Measurements from ENCODE around the gene OR2T29. TPM values are rescaled to one million over a fixed set of nuclear protein-coding genes. Genes with fewer than 3 reads are reported as not detected.
"Not testable (repeated sequence)": the region's sequence is repeated elsewhere in the genome, so short reads cannot be mapped to it uniquely, and the experiment has no call there.

The OR2T29 gene
- total and polyA plus RNA-seq, 2 of the 13 experiments (the other 11 are each of a cell fraction or from before 2014, with no cell fraction given): not detected

- H2AFZ ChIP-seq (ENCODE audit: low read length); BruUV-seq (replicated peaks); H3K27me3 ChIP-seq (ENCODE audit: control insufficient read depth in 1 of 2, insufficient read depth in 2 of 2, low read length in 2 of 2); ATAC-seq; H3K4me3 ChIP-seq (replicated peaks in 1 of 3; ENCODE audit: insufficient read depth in 1 of 3, low read depth in 2 of 3, low read length in 3 of 3); H4K20me1 ChIP-seq (ENCODE audit: insufficient read depth, low read length); H3K36me3 ChIP-seq (replicated peaks in 1 of 2; ENCODE audit: control insufficient read depth in 1 of 2, insufficient read depth in 2 of 2, low read length in 2 of 2); H3K9ac ChIP-seq (ENCODE audit: insufficient read depth, low read depth, low read length); H3K4me2 ChIP-seq (ENCODE audit: low read depth, low read length); H3K79me2 ChIP-seq (ENCODE audit: insufficient read depth, low read length); FAIRE-seq; CTCF ChIA-PET (ENCODE audit: low intra/inter-chr PET ratio, low total read pairs); H3K4me1 ChIP-seq (ENCODE audit: insufficient read depth, low read length); H3K9me3 ChIP-seq (ENCODE audit: low read length); intact Hi-C loops (cut with micrococcal nuclease; ENCODE audit: unreplicated experiment); POLR2A ChIA-PET; in situ Hi-C loops (cut with HindIII; ENCODE audit: extremely low pct_ligation_motif_present, low pct_unique_long_range_greater_than_20kb); DNase-seq (ENCODE audit: low spot score); H3K27ac ChIP-seq (ENCODE audit: extremely low read length, insufficient read depth, low read length): not testable (repeated sequence)
- 3% methylated on average over 2 of the region's 2 CpGs for WGBS (ENCODE audit: low lambda C conversion rate)
Observed at GRCh38 chr1:248569049-248569448, 6.5 kb upstream of the OR2T29 start.

GRCh38 chr1:248565530-248566373 is 3.2 kb upstream of the OR2T29 start:
- BruUV-seq (replicated peaks); H3K4me3 ChIP-seq (replicated peaks in 1 of 3; ENCODE audit: insufficient read depth in 1 of 3, low read depth in 2 of 3, low read length in 3 of 3); POLR2A ChIA-PET; H4K20me1 ChIP-seq (ENCODE audit: insufficient read depth, low read length); H3K27ac ChIP-seq (ENCODE audit: extremely low read length, insufficient read depth, low read length); in situ Hi-C loops (cut with HindIII; ENCODE audit: extremely low pct_ligation_motif_present, low pct_unique_long_range_greater_than_20kb); H3K27me3 ChIP-seq (ENCODE audit: control insufficient read depth in 1 of 2, insufficient read depth in 2 of 2, low read length in 2 of 2); H3K9me3 ChIP-seq (ENCODE audit: low read length); ATAC-seq; H3K36me3 ChIP-seq (replicated peaks in 1 of 2; ENCODE audit: control insufficient read depth in 1 of 2, insufficient read depth in 2 of 2, low read length in 2 of 2); DNase-seq (ENCODE audit: low spot score); intact Hi-C loops (cut with micrococcal nuclease; ENCODE audit: unreplicated experiment); H3K4me1 ChIP-seq (ENCODE audit: insufficient read depth, low read length); CTCF ChIA-PET (ENCODE audit: low intra/inter-chr PET ratio, low total read pairs); H3K4me2 ChIP-seq (ENCODE audit: low read depth, low read length); H3K9ac ChIP-seq (ENCODE audit: insufficient read depth, low read depth, low read length); H2AFZ ChIP-seq (ENCODE audit: low read length); H3K79me2 ChIP-seq (ENCODE audit: insufficient read depth, low read length): not testable (repeated sequence)
- 0% methylated on average over 11 of the region's 11 CpGs for WGBS (ENCODE audit: low lambda C conversion rate)
- peak; percentile 12 for FAIRE-seq

DNA sequence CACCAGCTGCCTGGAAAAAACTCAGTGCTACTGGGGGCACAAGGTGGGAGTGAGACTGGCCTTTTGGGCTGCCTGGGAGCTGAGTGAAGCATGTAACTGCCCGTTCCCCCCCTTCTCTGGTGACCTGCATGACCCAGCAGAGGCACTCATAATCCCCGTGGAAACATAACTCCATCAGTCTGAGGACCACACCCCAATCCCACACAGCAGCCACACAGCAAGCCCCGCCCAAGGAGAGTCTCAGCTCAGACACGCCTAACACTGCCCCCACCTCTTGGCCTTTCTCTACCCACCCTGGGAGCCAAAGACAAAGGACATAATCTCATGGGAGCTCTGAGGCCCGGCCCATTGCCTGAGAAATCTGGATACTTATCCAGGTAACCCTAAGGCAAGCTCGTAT is 11.5 kb downstream of the OR2T29 start:
- in situ Hi-C loops (cut with HindIII; ENCODE audit: extremely low pct_ligation_motif_present, low pct_unique_long_range_greater_than_20kb): not testable (repeated sequence)

DNA sequence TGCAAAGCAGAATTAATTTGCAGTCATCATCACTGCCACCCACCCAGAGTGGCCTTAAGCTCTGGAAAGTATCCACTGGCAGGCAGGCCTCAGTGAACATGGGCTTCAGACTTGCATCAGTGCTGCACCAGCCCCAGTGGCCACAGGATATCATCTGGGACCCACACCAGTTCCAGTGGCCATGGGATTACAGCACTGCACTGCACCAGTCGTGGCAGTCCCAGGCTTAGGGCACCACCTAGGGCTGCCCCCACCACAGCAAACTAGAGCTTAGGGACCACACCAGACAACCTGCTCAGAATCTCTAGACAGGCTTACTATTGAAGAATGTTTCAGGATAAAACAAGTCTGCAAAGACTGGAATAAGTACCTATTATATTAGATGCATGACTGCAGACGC is 15.2 kb downstream of the OR2T29 start:
- H3K27ac ChIP-seq (ENCODE audit: extremely low read length, insufficient read depth, low read length); intact Hi-C loops (cut with micrococcal nuclease; ENCODE audit: unreplicated experiment); H4K20me1 ChIP-seq (ENCODE audit: insufficient read depth, low read length); POLR2A ChIA-PET; H3K79me2 ChIP-seq (ENCODE audit: insufficient read depth, low read length); DNase-seq (ENCODE audit: low spot score); FAIRE-seq; H3K4me3 ChIP-seq (replicated peaks in 1 of 3; ENCODE audit: insufficient read depth in 1 of 3, low read depth in 2 of 3, low read length in 3 of 3); BruUV-seq (replicated peaks); H3K9me3 ChIP-seq (ENCODE audit: low read length); H3K4me2 ChIP-seq (ENCODE audit: low read depth, low read length); H2AFZ ChIP-seq (ENCODE audit: low read length); H3K36me3 ChIP-seq (replicated peaks in 1 of 2; ENCODE audit: control insufficient read depth in 1 of 2, insufficient read depth in 2 of 2, low read length in 2 of 2); in situ Hi-C loops (cut with HindIII; ENCODE audit: extremely low pct_ligation_motif_present, low pct_unique_long_range_greater_than_20kb); H3K9ac ChIP-seq (ENCODE audit: insufficient read depth, low read depth, low read length); H3K4me1 ChIP-seq (ENCODE audit: insufficient read depth, low read length); H3K27me3 ChIP-seq (ENCODE audit: control insufficient read depth in 1 of 2, insufficient read depth in 2 of 2, low read length in 2 of 2); ATAC-seq; CTCF ChIA-PET (ENCODE audit: low intra/inter-chr PET ratio, low total read pairs): not testable (repeated sequence)
- WGBS (ENCODE audit: low lambda C conversion rate): no CpG with 5 or more reads among the region's 2 CpGs

More for the DNA sequence above, 11.5 kb downstream of the OR2T29 start:
- H3K9me3 ChIP-seq (ENCODE audit: low read length); POLR2A ChIA-PET; H3K4me2 ChIP-seq (ENCODE audit: low read depth, low read length); intact Hi-C loops (cut with micrococcal nuclease; ENCODE audit: unreplicated experiment); BruUV-seq (replicated peaks); H3K27me3 ChIP-seq (ENCODE audit: control insufficient read depth in 1 of 2, insufficient read depth in 2 of 2, low read length in 2 of 2); H3K4me1 ChIP-seq (ENCODE audit: insufficient read depth, low read length); H3K27ac ChIP-seq (ENCODE audit: extremely low read length, insufficient read depth, low read length); ATAC-seq; H2AFZ ChIP-seq (ENCODE audit: low read length); H3K4me3 ChIP-seq (replicated peaks in 1 of 3; ENCODE audit: insufficient read depth in 1 of 3, low read depth in 2 of 3, low read length in 3 of 3); H4K20me1 ChIP-seq (ENCODE audit: insufficient read depth, low read length); H3K36me3 ChIP-seq (replicated peaks in 1 of 2; ENCODE audit: control insufficient read depth in 1 of 2, insufficient read depth in 2 of 2, low read length in 2 of 2); FAIRE-seq; DNase-seq (ENCODE audit: low spot score); CTCF ChIA-PET (ENCODE audit: low intra/inter-chr PET ratio, low total read pairs); H3K79me2 ChIP-seq (ENCODE audit: insufficient read depth, low read length); H3K9ac ChIP-seq (ENCODE audit: insufficient read depth, low read depth, low read length): not testable (repeated sequence)
- WGBS (ENCODE audit: low lambda C conversion rate): no CpG with 5 or more reads among the region's 6 CpGs
